T-helper 2 cell treated with Interferon-gamma antibody and Interleukin-4, amounts not matched to agents 5 μg/mL and 100 μg/mL, for 36 hours (primary cell): Measurements from ENCODE around the gene FOLR2.
A peak's percentile ranks its signal among the peaks of the same experiment; 100 is the strongest.
"Not testable (repeated sequence)": the region's sequence is repeated elsewhere in the genome, so short reads cannot be mapped to it uniquely, and the experiment has no call there.

Source experiments
- DNase-seq: peaks from one replicate; pipeline ENCODE4 v3.0.0; 2021; ENCODE audit warnings: low spot score
- H3K27ac Mint-ChIP-seq: one replicate; pipeline ENCODE4 v1.8.0; 2021; ENCODE audit warnings: mild to moderate bottlenecking, mixed read lengths
- H3K27me3 Mint-ChIP-seq: one replicate; pipeline ENCODE4 v1.8.0; 2021; ENCODE audit warnings: low read depth, mixed read lengths
- H3K36me3 Mint-ChIP-seq: one replicate; pipeline ENCODE4 v1.8.0; 2021; ENCODE audit warnings: low read depth, mixed read lengths
- H3K4me1 Mint-ChIP-seq: one replicate; pipeline ENCODE4 v1.8.0; 2021; ENCODE audit warnings: low read depth, mixed read lengths
- H3K4me3 Mint-ChIP-seq: one replicate; pipeline ENCODE4 v1.8.0; 2022; ENCODE audit warnings: mild to moderate bottlenecking, moderate library complexity, mixed read lengths
- H3K9me3 Mint-ChIP-seq: one replicate; pipeline ENCODE4 v1.8.0; 2021; ENCODE audit warnings: mixed read lengths

The FOLR2 gene

DNA sequence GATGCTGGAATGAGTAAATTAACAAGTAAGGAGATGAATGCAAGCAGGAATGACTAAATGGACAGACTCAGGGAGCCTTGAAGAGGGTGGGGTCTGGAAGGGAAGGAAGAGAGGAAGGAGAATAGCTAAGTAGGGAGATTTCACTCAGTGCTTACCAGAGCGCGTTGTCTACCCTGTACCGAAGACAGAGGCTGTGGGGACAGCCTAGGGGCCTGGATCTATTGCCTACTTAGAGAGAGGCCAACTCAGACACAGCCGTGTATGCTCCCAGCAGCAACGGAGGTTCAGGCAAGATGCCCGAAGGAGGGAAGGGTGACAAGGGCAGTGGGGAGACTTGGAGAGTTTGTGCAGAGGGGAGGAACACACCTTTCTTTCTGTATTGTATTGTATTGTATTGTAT is at the start of gene FOLR2:
Gene FOLR2 (plus strand): TSS at position 157 of the 400 bp plus-strand sequence. CDS start 1,791 bp downstream, outside the sequence.
- no peaks in the 10 kb centered on the region for H3K36me3 Mint-ChIP-seq
- H3K4me3 Mint-ChIP-seq, result no peak within 1 kb of the TSS
- DNase-seq, result no peak
- H3K4me1 Mint-ChIP-seq, result peaks cover 10% of the 10 kb centered on the region
- no peak within 1 kb of the TSS for H3K27ac Mint-ChIP-seq
- no peaks in the 10 kb centered on the region for H3K9me3 Mint-ChIP-seq
- H3K27me3 Mint-ChIP-seq, result peaks cover 46% of the 10 kb centered on the region

DNA sequence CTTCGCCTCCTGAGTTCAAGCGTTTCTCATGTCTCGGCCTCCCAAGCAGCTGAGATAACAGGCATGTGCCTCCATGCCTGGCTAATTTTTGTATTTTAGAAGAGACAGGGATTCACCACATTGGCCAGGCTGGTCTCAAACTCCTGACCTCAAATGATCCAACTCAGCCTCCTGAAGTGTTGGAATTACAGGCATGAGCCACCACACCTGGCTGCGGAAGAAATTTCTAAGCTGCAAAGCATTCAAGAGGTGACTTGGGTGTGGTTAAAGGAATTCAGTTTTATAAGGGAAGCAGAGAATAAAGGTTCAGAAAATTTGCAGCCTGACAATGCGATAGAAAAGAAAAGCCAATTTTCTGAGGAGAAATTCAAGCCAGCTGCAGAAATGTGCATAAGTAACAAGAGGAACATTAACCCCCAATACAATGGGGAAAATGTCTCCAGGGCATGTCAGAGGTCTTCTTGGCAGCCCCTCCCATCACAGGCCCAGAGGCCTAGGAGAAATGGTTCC is 47.5 kb upstream of the FOLR2 start:
- not testable (repeated sequence) for DNase-seq, H3K27ac Mint-ChIP-seq, H3K4me3 Mint-ChIP-seq, H3K4me1 Mint-ChIP-seq, H3K27me3 Mint-ChIP-seq, H3K9me3 Mint-ChIP-seq, H3K36me3 Mint-ChIP-seq

DNA sequence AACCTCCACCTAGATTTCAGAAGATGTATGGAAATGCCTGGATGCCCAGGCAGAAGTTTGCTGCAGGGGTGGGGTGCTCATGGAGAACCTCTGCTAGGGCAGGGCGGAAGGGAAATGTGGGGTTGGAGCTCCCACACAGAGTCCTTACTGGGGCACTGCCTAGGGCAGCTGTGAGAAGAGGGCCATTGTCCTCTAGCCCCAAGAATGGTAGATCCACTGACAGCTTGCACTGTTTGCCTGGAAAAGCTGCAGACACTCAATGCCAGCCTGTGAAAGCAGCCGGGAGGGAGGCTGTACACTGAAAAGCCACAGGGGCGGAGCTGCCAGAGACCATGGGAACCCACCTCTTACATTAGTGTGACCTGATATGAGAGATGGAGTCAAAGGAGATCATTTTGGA is 46.8 kb upstream of the FOLR2 start:
- not testable (repeated sequence) for H3K4me3 Mint-ChIP-seq, H3K4me1 Mint-ChIP-seq, H3K27me3 Mint-ChIP-seq, H3K36me3 Mint-ChIP-seq, H3K9me3 Mint-ChIP-seq, DNase-seq
- peak overlapping the region; percentile 8 for H3K27ac Mint-ChIP-seq

DNA sequence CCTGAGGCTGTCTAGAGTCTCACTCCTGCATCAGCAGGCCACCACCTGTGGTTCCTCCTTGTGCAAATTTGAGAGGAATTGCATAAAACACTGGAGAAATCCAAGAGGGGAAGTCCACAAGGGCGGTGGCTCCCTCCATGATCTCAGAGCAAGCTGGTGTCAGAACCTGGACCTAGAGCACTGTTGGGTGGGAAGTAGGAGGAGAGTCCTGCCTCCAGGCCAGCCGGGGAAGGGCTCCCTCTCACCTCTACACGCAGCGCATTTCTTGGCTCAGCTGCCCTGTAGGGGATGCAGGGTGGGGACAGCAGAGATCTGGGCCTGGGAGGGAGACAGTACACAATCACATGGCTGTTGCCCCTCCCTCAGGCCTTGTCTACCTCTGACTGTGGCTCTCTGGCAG is 44.6 kb upstream of the FOLR2 start:
- DNase-seq, H3K27me3 Mint-ChIP-seq, H3K4me1 Mint-ChIP-seq, H3K9me3 Mint-ChIP-seq, H3K4me3 Mint-ChIP-seq, H3K27ac Mint-ChIP-seq, H3K36me3 Mint-ChIP-seq: not testable (repeated sequence)

DNA sequence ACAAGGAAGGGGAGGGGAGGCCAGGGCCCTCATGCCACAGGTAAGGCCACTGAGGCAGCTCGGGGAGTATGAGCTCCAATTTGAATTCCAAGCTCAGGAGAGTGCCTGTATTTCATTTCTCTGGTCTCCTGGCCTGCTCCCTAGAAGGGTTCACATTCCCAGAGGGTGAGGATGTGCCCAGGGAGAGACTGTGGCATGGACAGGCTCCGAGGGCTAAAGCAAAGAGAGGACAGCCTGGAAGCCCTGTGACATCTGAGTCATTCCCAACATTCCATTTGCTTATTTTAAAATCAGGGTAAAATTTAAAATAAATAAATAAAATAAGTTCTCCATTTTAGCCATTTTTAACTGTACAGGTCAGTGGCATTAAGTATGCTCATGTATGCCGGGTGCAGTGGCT is 43.3 kb upstream of the FOLR2 start:
- DNase-seq, result no peak
- Mint-ChIP-seq H3K4me3 (no peak overlapping the region), H3K27ac (no peak overlapping the region)

DNA sequence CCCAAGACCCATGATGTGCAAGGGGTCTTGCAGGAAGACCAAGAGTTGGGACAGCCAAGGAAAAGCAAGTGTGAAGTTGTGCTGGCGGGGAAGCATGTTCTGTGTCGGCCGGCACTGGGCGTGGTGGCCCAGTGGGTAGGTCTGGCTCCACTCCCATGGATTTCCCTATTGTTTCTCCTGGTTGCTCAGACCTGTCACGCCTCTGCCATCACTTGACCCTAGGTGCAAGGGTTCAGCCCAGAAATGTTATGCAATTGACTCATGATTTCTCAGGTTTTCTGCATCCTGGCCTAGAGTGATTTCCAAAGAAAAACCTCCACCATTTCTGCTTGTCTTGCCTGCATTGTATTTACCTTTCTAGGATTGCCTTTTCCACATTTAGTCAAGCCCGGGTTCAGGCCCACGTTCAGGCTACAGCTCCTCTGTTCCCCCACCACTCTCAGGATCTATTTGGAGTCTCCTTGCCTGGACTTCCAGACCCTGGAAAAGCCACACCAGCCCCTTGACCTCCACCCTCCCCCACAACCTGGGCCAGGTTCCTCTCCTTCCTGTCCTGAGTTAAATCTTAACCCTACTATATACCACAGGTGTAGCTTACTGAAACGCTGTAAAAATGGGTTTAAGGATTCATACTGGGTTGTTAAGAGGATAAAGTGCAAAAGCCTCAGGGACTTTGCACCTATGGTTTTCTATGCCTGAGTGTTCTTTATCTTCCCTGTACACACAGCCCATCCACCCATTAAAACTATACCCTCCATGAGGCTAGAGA is 42.1 kb upstream of the FOLR2 start:
- Mint-ChIP-seq H3K36me3 (no peaks in the 10 kb centered on the region), H3K4me3 (no peak overlapping the region), H3K27me3 (no peaks in the 10 kb centered on the region), H3K9me3 (no peaks in the 10 kb centered on the region), H3K27ac (no peak overlapping the region), H3K4me1 (peaks cover 7% of the 10 kb centered on the region)
- DNase-seq, result no peak

More for the DNA sequence above, 43.3 kb upstream of the FOLR2 start:
- Mint-ChIP-seq H3K36me3 (no peaks in the 10 kb centered on the region), H3K9me3 (no peaks in the 10 kb centered on the region), H3K4me1 (peaks cover 7% of the 10 kb centered on the region), H3K27me3 (no peaks in the 10 kb centered on the region)

DNA sequence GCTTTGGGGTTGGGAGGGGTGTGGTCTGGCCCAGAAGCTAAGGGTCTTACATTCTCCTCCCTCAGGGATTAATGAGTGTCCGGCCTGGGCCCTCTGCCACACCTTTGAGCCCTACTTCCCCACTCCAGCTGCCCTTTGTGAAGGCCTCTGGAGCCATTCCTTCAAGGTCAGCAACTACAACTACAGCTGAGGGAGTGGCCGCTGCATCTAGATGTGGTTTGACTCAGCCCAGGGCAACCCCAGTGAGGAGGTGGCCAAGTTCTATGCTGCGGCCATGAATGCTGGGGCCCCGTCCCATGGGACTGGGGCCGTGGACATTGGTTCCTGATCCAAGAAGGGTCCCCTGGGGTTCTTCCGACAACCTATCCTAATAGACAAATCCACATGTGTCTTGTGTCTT is 38.9 kb upstream of the FOLR2 start:
- no peaks in the 10 kb centered on the region for H3K36me3 Mint-ChIP-seq
- H3K27me3 Mint-ChIP-seq, result peaks cover 3% of the 10 kb centered on the region
- no peak for DNase-seq
- H3K4me1 Mint-ChIP-seq, result peaks cover 3% of the 10 kb centered on the region
- H3K27ac Mint-ChIP-seq, result no peak overlapping the region
- no peaks in the 10 kb centered on the region for H3K9me3 Mint-ChIP-seq
- no peak overlapping the region for H3K4me3 Mint-ChIP-seq

DNA sequence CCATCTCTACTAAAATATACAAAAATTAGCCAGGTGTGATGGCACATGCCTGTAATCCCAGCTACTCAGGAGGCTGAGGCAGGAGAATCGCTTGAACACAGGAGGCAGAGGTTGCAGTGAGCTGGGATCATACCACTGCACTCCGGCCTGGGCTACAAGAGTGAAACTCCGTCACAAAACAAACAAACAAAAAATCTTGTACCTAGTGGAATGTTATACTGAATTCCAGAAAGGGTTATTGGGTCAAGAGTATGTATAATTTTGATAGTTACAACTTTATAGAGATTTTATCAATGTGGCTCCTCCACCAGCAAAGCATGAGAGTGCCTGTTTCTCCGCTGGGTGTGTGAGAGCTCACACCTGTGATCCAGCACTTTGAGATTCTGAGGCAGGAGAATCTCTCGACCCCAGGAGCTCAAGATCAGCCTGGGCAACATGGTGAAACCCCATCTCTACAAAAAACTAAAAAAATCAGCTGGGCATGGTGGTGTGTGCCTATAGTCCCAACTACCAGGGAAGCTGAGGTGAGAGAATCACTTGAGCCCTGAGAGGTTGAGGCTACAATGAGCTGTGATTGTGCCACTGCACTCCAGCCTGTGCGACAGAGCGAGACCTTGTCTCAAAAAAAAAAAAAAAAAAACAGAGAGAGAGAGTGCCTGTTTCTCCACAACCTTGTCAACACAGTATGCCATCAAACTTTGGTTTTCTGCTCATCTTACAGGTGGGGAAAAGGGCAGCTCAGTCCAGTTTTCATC is 37.4 kb upstream of the FOLR2 start:
- Mint-ChIP-seq H3K4me3 (no peak overlapping the region), H3K9me3 (no peaks in the 10 kb centered on the region), H3K4me1 (peaks cover 5% of the 10 kb centered on the region), H3K27ac (no peak overlapping the region), H3K27me3 (peaks cover 8% of the 10 kb centered on the region), H3K36me3 (no peaks in the 10 kb centered on the region)
- DNase-seq, result no peak

DNA sequence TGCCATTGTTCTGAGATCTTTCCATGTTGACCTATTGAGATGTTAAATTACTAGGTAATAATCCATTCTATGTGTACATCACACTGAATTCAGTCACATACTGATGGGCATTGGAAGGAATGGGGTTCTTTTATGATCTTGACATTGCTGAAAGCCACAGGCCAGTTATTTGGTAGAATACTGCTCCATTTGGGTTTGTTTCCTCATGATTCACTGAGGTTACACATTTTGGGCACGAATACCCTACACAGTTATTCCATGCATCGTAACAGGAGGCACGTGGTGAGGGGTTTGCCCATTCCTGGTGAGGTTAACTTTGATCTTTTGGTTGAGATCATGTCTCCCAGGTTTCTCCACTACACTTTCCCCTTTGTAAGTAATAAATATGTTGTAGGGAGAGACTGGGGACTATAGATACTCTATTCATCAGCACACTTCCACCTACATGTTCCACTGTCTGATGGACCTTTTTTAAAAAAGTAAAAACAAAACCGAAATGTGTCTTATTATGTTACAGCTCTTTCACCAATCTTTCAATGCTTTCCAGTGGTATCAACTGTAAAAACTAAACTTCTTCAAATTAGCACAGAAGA is 36.7 kb upstream of the FOLR2 start:
- Mint-ChIP-seq H3K4me3 (no peak overlapping the region), H3K9me3 (no peaks in the 10 kb centered on the region), H3K4me1 (peaks cover 5% of the 10 kb centered on the region), H3K27me3 (peaks cover 8% of the 10 kb centered on the region), H3K36me3 (no peaks in the 10 kb centered on the region), H3K27ac (no peak overlapping the region)
- DNase-seq, result peak; percentile 15

DNA sequence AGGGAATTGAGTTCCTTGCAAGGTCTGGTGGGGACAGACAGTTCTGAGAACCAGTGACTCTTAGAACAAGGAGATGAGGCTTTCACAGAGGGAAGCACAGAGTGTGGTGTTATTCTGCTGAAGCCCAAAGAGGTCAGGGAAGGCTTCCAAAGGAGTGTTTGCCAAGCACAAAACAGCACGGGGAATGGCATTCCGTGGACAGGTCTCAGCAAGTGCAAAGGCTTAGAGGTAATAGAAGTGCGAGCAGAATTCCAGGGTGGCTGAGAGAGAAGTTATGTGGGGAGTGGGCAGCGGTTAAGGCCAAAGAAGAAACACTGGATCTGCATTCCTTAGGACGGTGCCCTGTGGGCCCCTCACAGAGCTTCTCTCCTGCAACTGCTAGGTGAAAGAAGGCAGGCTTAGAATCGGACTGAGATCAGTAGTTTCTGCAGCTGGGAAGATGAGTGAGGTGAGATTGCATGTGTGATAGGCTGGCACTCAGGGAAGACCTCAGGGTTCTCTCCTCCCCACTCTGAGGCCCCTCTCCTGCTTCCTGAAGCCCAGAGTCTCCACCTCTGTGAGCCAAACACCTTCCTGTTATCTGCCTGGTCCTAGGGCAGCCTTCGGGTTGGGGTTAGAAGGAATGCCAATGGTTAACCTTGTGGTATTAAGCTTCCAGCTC is 35.6 kb upstream of the FOLR2 start:
- H3K4me1 Mint-ChIP-seq, H3K36me3 Mint-ChIP-seq, H3K4me3 Mint-ChIP-seq, H3K27me3 Mint-ChIP-seq, H3K27ac Mint-ChIP-seq, H3K9me3 Mint-ChIP-seq, DNase-seq: not testable (repeated sequence)

DNA sequence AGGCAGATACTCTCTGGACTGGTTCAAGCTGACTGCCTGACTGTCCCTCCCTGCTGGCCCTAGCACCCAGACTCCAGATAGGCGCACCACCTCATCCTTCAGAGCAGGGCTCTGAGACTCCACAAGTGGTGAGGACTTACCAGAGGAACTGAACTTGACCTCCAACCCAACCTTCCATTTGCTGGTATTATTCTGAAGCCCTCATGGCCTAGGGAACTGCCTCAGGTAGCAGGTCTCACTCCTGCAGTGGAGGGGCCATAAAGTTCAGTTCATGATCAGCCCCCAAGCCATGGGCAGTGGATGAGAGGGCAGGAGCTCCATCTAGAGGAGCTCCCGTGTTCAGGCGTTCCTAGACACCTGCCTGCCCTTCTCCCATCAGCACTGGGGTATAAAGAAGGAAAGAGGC is 35.0 kb upstream of the FOLR2 start:
- not testable (repeated sequence) for H3K36me3 Mint-ChIP-seq, H3K4me3 Mint-ChIP-seq, H3K4me1 Mint-ChIP-seq, H3K9me3 Mint-ChIP-seq, H3K27me3 Mint-ChIP-seq, DNase-seq, H3K27ac Mint-ChIP-seq

DNA sequence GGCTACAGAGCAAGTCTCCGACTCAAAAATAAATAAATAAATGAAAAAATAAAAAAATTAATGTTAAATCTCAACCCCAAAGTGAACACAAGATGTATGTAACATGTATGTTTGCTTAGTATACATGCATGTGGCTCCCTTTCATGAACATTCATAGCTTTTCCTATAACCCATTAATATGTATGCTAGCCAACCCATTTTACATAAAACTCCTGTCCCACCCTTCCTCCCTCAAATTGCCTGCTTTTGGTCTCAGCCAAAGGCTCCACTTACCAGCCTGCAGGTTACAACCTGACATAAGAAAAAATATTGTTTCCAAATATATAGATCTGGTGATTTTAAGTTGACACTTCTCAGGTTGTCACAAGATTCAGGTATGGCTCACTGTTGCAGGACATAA is 28.3 kb upstream of the FOLR2 start:
- Mint-ChIP-seq H3K36me3 (no peaks in the 10 kb centered on the region), H3K4me1 (peaks cover 2% of the 10 kb centered on the region), H3K9me3 (no peaks in the 10 kb centered on the region), H3K4me3 (no peak overlapping the region), H3K27me3 (peaks cover 4% of the 10 kb centered on the region), H3K27ac (no peak overlapping the region)
- no peak for DNase-seq

DNA sequence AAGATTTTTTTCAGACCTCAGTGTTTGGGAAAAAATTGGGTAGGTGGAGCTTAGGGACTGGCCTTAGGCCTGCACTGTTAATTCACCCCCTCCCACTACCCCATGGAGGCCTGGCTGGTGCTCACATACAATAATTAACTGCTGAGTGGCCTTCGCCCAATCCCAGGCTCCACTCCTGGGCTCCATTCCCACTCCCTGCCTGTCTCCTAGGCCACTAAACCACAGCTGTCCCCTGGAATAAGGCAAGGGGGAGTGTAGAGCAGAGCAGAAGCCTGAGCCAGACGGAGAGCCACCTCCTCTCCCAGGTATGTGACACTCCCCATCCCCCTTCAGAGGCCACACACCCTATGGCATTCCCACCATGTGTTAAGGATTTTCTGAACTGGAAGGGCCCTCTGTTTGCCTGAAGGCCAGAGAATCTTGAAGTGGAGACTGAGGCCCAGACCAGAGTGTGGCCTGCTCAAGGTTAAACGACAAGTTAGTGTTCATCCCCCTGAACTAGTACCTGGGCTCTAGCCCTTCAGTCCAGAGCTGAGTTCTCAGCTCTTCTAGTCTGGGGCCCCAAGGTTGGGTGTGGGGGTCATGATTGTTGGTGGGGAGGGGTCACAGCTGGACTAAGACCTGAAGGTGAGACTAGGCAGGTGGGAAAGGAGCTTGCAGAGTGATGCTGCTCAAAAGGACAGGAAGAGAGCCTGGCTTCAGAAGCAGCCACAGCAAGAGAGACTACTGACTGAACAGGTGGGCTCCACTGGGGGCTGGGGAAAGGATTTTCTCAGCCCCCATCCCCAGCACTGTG is 26.9 kb upstream of the FOLR2 start:
- H3K27ac Mint-ChIP-seq, result no peak overlapping the region
- no peaks in the 10 kb centered on the region for H3K27me3 Mint-ChIP-seq
- no peak for DNase-seq
- H3K4me1 Mint-ChIP-seq, result no peaks in the 10 kb centered on the region
- no peak overlapping the region for H3K4me3 Mint-ChIP-seq
- H3K36me3 Mint-ChIP-seq, result no peaks in the 10 kb centered on the region
- no peaks in the 10 kb centered on the region for H3K9me3 Mint-ChIP-seq
